Body of pancreas (tissue), 4 donors: ENCODE results near the gene EAF2. TPM values are rescaled to one million over a fixed set of nuclear protein-coding genes. Genes with fewer than 3 reads are reported as not detected.

Experiments
- ATAC-seq: fragments of 150-250 bp; one replicate; pipeline ENCODE4 v1.9.1; 2016
- DNase-seq, 4 donors: peaks; one replicate each; pipeline ENCODE4 v3.0.0-alpha.2; 2019
- H3K27ac ChIP-seq, 4 donors: fragments of 200-600 bp; sonication (generic); 1 replicate in 3 of 4; 2 replicates in 1 of 4; pipeline versions ENCODE4 v1.5.1 to v1.6.1; 2016 to 2019; ENCODE audit warnings: mild to moderate bottlenecking in 1 of 4, mixed read lengths in 1 of 4, moderate library complexity in 1 of 4
- H3K27me3 ChIP-seq, 2 donors: fragments of 200-600 bp; sonication (generic); one replicate each; pipeline ENCODE4 v1.6.0; 2016; ENCODE audit warnings: mild to moderate bottlenecking in 1 of 2
- H3K36me3 ChIP-seq, 2 donors: fragments of 200-600 bp; sonication (generic); replicated peaks in 1 of 2; 2 replicates each; pipeline ENCODE4 v1.5.1; 2016; ENCODE audit warnings: low read depth in 2 of 2; ENCODE audit not compliant: insufficient read depth in 1 of 2
- H3K4me1 ChIP-seq: fragments of 200-600 bp; sonication (generic); one replicate; pipeline ENCODE4 v1.6.0; 2016
- H3K4me3 ChIP-seq, 2 donors: fragments of 200-600 bp; sonication (generic); 1 replicate in 1 of 2; 2 replicates in 1 of 2; pipeline ENCODE4 v1.5.1; 2016 to 2019
- H3K9me3 ChIP-seq, 3 donors: fragments of 200-600 bp; sonication (generic); 1 replicate in 2 of 3; 2 replicates in 1 of 3; pipeline ENCODE4 v1.5.1; 2016
- CTCF ChIP-seq, 7 experiments: fragments of 450-650 bp in 4 of 7; fragments of 200-600 bp in 3 of 7; sonication (generic) in 3 of 7; IDR thresholded peaks; one replicate each; pipeline ENCODE4 v1.5.1; 2016 to 2019; ENCODE audit warnings: antibody characterized with exemption in 7 of 7
- POLR2A ChIP-seq, 3 donors: fragments of 450-650 bp; IDR thresholded peaks; one replicate each; pipeline ENCODE4 v1.6.1; 2016; ENCODE audit warnings: antibody characterized with exemption in 3 of 3, mild to moderate bottlenecking in 2 of 3
- WGBS, 2 donors: methylation state at CpG; one replicate each; pipeline ENCODE4 v1.1.5; 2017; 5-methylcytosine and 5-hydroxymethylcytosine counted together
- intact Hi-C: fragments of 100-400 bp; cut with DNase I; formaldehyde crosslinking; loops from one replicate; pipeline ENCODE4 v1.15.1; 2023
- total RNA-seq, 2 donors: library from RNA; depleted of rRNA; stranded (reverse); fragments of >200 nt; gene quantifications; one replicate each; pipeline ENCODE4 v1.1.0, GENCODE V29; 2016

The EAF2 gene
- total RNA-seq, 2 donors from 2014 or later: 2.9 to 16.8 TPM

GRCh38 chr3:121796970-121797369 is 38.0 kb upstream of the EAF2 start:
- ATAC-seq (peak; percentile 56), DNase-seq (no peak)
- intact Hi-C loops: no loop called here
- Histone ChIP-seq H3K27me3 (no peaks in the 10 kb centered on the region), H3K4me1 (no peaks in the 10 kb centered on the region), H3K27ac (peak overlapping the region in 1 of 4 donors; percentile 11), H3K4me3 (no peak overlapping the region), H3K36me3 (peaks cover 0 to 3% of the 10 kb centered on the region in 2 donors), H3K9me3 (no peaks in the 10 kb centered on the region)
- 10 to 13% methylated on average over 1 of the region's 1 CpG for WGBS, 2 donors
- no peak for TF ChIP-seq POLR2A (IDR thresholded peaks at IDR 0.05)
- no peak for TF ChIP-seq CTCF (IDR thresholded peaks at IDR 0.05)

GRCh38 chr3:121800906-121801305 is 34.1 kb upstream of the EAF2 start:
- intact Hi-C loops: no loop called here
- no peak for ATAC-seq
- Histone ChIP-seq H3K9me3 (no peaks in the 10 kb centered on the region), H3K27me3 (no peaks in the 10 kb centered on the region), H3K4me3 (no peak overlapping the region), H3K4me1 (no peaks in the 10 kb centered on the region), H3K27ac (no peak overlapping the region), H3K36me3 (peaks cover 0 to 8% of the 10 kb centered on the region in 2 donors)
- no peak for TF ChIP-seq CTCF (IDR thresholded peaks at IDR 0.05)
- no peak for TF ChIP-seq POLR2A (IDR thresholded peaks at IDR 0.05)
- no peak for DNase-seq

- H3K4me3 ChIP-seq: no peak overlapping the region
- 73 to 78% methylated on average over 2 of the region's 2 CpGs for WGBS, 2 donors
- H3K27me3 ChIP-seq: no peaks in the 10 kb centered on the region
- DNase-seq (no peak), ATAC-seq (no peak)
- TF ChIP-seq CTCF (IDR thresholded peaks at IDR 0.05) (no peak), POLR2A (IDR thresholded peaks at IDR 0.05) (no peak)
- intact Hi-C loops: no loop called here
- no peak overlapping the region for H3K27ac ChIP-seq
- H3K4me1 ChIP-seq: no peaks in the 10 kb centered on the region
- H3K36me3 ChIP-seq: peaks cover 0 to 15% of the 10 kb centered on the region in 2 donors
- H3K9me3 ChIP-seq: no peaks in the 10 kb centered on the region
These were observed 31.2 kb upstream of the EAF2 start for GRCh38 chr3:121803771-121804320.

- no peak for ATAC-seq
- intact Hi-C loops: no loop called here
- H3K27me3 ChIP-seq: no peaks in the 10 kb centered on the region
- H3K36me3 ChIP-seq: peaks cover 0 to 17% of the 10 kb centered on the region in 2 donors
- no peak overlapping the region for H3K27ac ChIP-seq
- TF ChIP-seq CTCF (IDR thresholded peaks at IDR 0.05): no peak
- no peak for TF ChIP-seq POLR2A (IDR thresholded peaks at IDR 0.05)
- no peak overlapping the region for H3K4me3 ChIP-seq
- no peaks in the 10 kb centered on the region for H3K4me1 ChIP-seq
- WGBS, 2 donors: 0% methylated on average over 1 of the region's 1 CpG
- no peaks in the 10 kb centered on the region for H3K9me3 ChIP-seq
- no peak for DNase-seq
These were observed 25.8 kb upstream of the EAF2 start for GRCh38 chr3:121809249-121809648.

GRCh38 chr3:121817753-121818152 is 17.3 kb upstream of the EAF2 start:
- intact Hi-C loops: no loop called here
- H3K27me3 ChIP-seq: no peaks in the 10 kb centered on the region
- H3K36me3 ChIP-seq: peaks cover 0 to 11% of the 10 kb centered on the region in 2 donors
- no peak overlapping the region for H3K4me3 ChIP-seq
- DNase-seq (no peak), ATAC-seq (no peak)
- no peak overlapping the region for H3K27ac ChIP-seq
- no peaks in the 10 kb centered on the region for H3K9me3 ChIP-seq
- TF ChIP-seq POLR2A (IDR thresholded peaks at IDR 0.05) (no peak), CTCF (IDR thresholded peaks at IDR 0.05) (no peak)
- H3K4me1 ChIP-seq: no peaks in the 10 kb centered on the region
